ENCODE results near the gene LPCAT1.

- TF ChIP-seq ZNF670 (CRISPR knock-in tag; IDR thresholded peaks at IDR 0.05; ENCODE audit: borderline replicate concordance): no peak
- no peak for TF ChIP-seq HHEX (CRISPR knock-in tag; IDR thresholded peaks at IDR 0.05)
- TF ChIP-seq EED (CRISPR knock-in tag; IDR thresholded peaks at IDR 0.05): no peak
- no peak for TF ChIP-seq CTCF (CRISPR knock-in tag; IDR thresholded peaks at IDR 0.05)
- no peak for TF ChIP-seq BRD4 (CRISPR knock-in tag; IDR thresholded peaks at IDR 0.05)
- TF ChIP-seq KLF15 (CRISPR knock-in tag; IDR thresholded peaks at IDR 0.05; ENCODE audit: borderline replicate concordance): no peak
- no peak for TF ChIP-seq POLR2A (IDR thresholded peaks at IDR 0.05; ENCODE audit: insufficient read depth in 1 of 2, low read depth in 2 of 2, low read length in 2 of 2)
- no peak for TF ChIP-seq TCF7 (IDR thresholded peaks at IDR 0.05; ENCODE audit: low read depth)
- TF ChIP-seq SP1 (IDR thresholded peaks at IDR 0.05): no peak
- no peak for TF ChIP-seq SP1 (CRISPR knock-in tag; IDR thresholded peaks at IDR 0.05)
- no peak for TF ChIP-seq REST (IDR thresholded peaks at IDR 0.05; ENCODE audit: borderline replicate concordance in 1 of 2, low read depth in 1 of 2, low read length in 2 of 2)
- TF ChIP-seq EZH2 (conservative IDR thresholded peaks at IDR 0.05; ENCODE audit: low read depth, low read length): no peak
- TF ChIP-seq ZNF792 (CRISPR knock-in tag; IDR thresholded peaks at IDR 0.05): no peak
- no peak for TF ChIP-seq ZNF407 (CRISPR knock-in tag; IDR thresholded peaks at IDR 0.05; ENCODE audit: not compliant biosample characterization)
Observed at GRCh38 chr5:1548702-1549474, 25.1 kb upstream of the LPCAT1 start.

All from HepG2 (cell line).